ENCODE data around the gene SRBD1.

GRCh38 chr2:45483997-45484396 is 127.1 kb downstream of the SRBD1 start:
- no peak for TF ChIP-seq GATA2 (IDR thresholded peaks at IDR 0.05; ENCODE audit: low read depth, low read length)
- TF ChIP-seq GATA3 (IDR thresholded peaks at IDR 0.05; ENCODE audit: low read depth, low read length): no peak
